CMK (cell line): ENCODE measurements around the gene NMT2.
A peak's percentile ranks its signal among the peaks of the same experiment; 100 is the strongest.

ENCODE experiments used
- DNase-seq: peaks from one replicate; pipeline ENCODE4 v3.0.0-alpha.2; 2010; ENCODE audit warnings: low read depth

NMT2 gene

DNA sequence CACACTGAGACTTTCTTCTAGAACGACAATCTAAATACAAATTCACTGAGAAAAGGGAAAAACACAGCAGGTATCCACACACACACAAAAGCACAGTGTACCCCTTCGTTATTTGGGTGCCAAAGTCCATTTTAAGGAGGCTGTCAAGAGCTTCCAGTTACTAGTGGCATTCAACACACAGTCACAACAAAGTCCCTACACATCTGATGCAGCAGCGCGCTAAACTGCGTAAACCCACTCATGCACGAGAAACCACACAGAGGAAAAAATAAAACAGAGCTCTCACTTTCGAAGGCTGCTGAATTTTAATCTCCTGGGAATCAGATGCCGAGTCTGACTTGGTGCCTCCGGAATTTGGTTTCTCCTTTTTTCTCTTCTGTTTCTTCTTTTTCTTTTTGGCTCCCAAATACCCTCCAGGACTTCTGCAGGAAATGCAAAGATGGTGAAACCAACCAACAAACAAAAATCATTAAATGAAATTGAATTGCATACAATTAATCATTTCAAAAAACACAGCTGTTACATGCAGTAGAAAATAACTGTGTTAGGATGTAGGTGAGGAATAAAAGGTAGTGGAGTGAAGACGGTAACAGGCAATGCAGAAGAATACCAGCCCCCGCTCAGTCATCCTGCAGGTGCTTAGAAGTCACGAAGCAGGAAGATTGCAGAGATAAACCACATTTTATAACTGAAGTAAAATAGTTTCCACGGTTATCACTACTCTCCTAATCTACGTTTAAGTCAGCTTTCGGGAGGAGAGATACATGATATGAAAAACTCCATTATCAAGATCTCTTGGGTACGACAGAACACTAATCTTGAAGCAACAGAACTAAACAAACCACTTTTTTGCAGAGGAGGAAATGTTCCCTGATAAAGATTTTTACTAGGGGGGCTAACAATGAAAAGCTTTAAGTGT is 27.1 kb downstream of the NMT2 start:
- DNase-seq: no peak

DNA sequence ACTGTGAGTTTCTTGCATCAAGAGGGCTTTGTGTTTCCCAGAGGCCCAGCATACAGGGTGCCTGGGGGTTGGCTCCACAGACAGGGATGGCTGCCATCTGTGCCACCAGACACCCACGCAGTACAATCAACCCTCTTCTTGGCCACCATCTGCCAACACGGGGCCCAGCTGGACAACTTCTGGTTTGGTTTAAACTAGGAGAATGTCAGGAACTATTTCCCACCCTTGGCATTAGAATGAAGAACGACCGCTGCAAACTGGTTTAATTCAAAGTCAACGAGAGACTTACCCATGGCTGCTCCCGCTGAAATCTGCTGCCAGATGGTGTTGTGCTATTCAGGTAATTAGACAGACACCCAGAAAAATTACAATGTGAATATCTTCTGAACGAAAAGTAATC is 27.8 kb downstream of the NMT2 start:
- DNase-seq: no peak

DNA sequence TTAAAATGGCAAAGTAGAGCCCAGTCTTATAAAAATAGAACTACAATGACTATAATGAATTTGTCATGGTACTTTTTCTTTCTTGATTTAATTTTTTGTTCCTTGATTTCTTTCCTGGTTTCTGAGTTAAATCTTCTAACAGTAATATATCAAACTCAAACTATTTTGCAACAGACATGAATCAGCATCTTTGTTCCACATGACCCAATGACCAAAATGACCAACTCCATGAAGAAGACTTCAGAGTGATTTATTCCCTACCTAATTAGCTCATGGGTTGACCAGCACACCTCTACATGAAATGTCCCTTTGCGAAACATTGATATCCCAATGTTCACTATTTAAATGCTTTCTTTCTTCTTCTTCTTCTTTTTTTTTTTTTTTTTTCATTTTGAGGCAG is 30.9 kb downstream of the NMT2 start:
- no peak for DNase-seq

DNA sequence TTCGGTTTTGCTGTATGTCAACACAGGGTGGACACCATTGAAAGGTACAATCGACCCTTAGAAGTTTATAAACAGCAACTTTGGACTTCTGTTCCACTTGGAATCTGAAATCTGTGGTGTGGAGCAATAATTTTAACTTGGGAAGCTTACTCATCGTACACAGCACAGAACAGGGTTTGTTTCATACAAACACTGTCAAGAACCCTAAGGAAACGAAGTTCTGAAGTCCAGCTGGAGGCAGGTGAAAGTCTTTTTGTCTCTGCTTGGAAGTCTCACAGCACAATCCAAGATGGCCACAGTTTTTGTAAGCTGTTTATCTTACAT is 31.5 kb downstream of the NMT2 start:
- no peak for DNase-seq

DNA sequence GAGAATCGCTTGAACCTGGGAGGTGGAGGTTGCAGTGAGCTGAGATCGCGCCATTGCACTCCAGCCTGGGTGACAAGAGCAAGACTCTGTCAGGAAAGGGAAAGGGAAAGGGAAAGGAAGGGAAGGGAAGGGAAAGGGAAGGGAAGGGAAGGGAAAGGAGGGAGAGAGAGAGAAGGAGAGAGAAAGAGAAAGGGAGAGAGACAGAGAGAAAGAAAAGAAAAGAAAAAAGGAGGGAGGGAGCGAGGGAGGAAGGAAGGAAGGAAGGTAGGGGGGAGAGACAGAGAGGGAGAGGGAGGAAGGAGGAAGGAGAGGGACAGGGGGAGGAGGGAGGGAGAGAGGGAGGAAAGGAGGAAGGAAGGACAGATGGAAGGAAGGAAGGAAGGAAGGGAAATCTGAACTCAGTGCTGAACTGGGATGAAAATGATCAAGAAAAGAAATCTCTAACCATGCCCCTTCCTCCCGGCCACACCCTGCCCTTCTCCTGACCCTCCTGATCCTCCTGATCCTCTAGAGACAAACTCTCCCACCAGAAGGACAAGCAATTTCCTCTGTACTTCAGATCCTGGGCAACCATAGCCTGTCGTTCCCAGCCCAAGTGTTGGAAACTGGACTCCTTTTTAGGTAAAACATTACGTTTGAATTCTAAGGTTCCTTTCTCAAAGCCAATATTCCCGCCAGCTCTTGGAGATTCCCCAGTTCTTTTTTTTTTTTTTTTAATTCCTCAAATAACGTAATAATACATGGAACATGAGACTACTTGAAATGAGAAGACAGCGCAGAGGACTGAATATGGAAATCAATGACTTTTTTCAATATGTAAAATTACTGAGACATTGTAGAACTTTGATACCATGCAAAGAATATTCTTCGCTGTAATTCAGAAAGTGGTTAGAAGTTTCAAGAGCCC is 32.1 kb downstream of the NMT2 start:
- DNase-seq: no peak

DNA sequence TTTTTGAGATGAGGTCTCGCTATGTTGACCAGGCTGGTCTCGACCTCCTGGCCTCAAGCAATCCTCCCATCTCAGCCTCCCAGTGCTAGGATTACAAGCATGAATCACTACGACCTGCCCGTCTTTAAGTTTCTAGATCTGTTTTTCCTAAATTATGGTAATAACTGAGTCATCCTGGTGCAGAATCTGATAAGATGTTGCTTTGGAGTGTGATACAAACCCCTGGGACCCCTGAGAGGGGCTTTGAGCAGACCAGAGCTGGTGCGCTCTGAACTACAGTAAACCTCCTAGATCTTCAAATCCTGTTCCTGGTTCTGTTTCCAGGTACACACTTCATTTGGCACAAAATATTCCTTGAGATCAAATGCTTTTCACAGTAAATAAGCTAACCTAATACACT is 37.2 kb downstream of the NMT2 start:
- no peak for DNase-seq

DNA sequence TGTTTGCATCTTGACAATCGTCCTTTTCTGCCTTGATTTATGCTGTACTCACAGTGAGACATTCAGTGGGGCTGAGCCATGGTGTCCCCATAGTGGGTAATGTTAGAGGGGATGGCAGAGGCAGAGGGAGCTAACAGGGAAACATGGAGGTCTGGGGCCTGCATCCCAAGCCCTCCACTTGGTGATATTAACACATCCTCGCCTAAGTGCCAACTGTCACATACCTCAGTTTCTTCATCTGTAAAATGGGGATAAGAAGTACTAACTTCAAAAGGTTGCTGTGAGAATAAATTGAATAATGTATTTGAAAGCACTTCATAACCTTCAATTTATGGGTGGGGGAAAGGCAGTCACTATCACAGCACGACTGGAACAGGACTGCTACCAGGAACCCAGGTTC is 43.6 kb downstream of the NMT2 start:
- DNase-seq: no peak

DNA sequence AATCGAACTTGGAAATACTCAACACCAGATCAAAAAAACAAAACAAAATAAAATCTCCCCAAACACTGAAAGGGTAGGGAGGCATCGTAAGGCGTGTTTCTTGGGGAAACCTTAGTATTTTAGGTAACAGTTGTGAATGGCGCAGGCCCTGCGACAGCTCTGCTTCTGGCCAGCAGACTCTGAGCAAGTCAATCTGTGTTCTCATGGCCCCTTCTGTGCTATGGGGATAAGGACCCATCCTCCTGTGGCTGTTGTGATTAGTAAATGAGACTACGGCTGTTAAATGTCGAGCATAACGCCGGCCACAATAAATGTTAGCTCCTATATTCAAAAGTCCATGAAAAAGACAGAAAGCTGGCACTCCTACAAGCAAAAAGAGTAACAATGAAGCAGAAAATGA is 44.3 kb downstream of the NMT2 start:
- no peak for DNase-seq

DNA sequence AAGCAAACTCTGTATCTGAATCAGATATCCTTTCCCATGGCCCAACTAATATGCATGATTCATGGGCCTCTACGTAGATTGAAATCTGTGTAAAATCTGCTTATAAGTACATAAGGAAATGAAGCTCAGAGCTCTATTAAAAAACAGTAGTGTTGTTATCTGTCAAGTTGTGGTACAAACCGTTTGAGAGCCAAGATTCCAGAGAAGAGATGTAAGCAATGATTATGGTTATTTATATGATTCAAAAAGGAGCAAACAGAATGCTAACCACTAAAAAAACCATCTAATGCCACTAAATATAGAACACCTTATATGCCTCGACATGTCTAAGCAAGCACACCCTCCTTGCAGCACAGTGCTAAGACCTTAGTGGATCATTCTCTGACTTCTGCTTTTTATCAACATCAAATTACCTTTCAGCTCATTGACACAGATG is 44.7 kb downstream of the NMT2 start:
- no peak for DNase-seq

DNA sequence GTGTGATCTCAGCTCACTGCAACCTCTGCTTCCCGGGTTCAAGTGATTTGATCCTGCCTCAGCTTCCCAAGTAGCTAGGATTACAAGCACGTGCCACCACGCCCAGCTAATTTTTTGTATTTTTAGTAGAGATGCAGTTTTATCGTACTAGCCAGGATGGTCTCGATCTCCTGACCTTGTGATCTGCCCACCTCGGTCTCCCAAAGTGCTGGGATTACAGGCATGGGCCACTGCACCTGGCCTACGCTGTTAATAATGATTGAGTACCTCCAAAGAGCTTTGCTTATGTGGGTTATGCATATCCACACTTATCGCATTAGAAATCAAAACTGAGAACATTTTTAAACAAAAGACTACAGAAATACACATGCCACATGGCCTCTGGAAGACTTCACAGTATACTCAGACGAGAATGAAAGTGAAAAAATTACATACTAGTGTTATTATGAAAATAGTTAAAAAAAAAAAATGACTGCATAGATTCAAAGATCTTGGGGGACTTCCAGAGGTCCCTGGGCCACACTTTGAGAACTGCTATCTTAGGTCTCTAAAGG is 45.9 kb downstream of the NMT2 start:
- no peak for DNase-seq

DNA sequence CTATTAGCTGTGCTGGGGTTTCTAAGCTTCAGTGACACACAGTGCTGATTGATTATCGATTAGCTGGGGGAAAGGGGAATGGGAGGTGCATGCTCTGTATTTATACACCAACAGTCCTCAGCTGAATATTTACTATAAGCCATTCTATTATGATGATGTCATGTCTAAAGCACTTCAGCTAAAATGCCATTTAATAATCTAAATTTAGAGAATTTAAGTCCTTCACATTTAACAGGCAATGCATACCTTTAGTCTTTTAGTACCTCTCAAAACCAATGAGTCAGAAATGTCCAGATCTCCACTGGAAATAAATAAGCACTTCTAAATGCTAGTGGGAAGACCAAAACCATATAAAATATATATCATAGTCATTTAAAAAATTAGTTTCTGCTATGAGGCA is 46.8 kb downstream of the NMT2 start:
- DNase-seq: no peak

DNA sequence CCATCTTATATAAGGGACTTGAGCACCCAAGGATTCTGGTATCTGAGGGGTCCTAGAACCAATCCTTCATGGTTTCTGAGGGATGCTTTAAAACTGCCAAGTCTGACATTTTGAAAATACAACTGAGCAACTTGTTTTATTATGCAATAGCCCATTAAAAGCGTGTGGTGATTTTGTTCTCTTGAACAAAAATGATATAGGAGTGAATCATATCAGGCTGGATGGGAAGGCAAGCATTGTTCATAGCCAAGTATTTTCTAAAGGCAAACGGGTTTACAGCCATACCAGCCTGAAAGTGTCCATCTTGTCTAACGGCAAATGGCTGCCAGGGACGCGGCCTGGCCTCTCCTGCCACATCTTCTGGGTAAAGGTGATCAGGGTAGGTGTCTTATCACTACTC is 48.0 kb downstream of the NMT2 start:
- no peak for DNase-seq

DNA sequence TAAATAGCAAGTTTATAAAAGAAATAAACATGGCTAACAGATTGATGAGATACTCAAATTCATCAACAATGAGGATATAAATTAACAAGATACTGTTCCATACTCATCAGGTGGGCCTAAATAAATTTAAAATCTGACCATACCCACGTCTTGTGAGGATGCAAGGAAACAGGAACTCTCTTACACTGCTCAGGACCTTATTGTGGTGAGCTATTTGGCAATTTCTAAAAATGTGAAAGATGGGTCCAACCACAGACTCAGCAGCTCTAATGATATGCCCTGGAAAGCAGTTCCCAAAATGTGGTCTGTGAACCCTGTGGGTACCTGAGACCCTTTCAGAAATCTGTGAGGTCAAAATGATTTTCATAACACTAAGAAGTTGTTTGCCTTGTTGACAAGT is 49.9 kb downstream of the NMT2 start:
- DNase-seq: no peak

DNA sequence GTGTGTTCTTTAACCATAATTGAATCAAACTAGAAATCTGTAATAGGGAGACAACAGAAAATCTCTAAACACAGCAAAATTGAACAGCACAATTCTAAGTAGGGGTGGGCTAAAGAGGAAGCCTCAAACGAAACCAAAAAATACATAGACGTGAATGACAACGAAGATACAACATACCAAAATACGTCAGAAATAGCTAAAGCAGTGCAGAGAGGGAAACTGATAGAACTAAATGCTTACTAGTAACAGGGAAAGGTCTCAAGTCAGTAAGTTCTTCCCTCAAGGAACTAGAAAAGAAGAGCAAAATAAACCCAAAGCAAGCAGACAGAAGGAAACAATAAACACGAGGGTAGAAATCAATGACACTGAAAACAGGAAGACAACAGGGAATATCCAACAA is 52.3 kb downstream of the NMT2 start:
- DNase-seq: no peak

DNA sequence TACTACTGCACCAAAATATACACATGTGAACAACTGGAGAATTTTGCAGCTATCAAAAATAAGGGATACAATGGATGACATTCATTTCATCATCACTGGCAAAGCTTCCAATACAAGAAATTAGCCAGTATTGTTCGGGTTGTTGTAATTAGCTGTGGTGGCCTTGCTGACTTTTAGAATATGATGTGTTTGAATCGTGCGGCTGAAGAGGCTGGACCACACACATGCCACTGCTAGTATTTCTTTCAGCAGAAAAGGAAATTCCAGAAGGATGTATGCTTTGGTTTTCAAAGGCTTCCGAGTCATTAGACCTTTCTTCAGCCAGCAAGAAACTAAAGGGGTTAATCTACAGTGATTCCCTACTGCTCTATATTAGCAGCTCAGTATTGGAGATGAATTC is 54.7 kb downstream of the NMT2 start:
- DNase-seq: no peak

DNA sequence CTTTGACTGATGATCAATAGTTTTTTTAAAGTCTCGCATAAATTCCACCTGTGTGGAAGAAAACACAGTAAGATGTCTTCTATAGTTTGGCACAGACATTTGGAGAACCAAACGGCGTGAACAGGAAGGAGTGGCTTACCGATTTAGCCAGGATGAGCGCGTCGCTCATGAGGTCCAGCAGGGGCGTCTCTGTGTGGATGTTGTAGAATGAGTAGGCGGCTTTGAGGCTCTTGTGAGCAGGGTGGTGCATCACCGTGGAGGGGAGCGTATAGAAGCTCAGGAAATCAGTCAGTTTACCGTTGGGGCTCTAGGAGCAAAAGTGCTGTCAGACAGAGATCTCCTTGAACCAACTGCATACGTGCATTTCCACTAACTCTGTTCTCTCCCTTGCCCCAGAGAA is 55.8 kb downstream of the NMT2 start:
- DNase-seq: no peak

DNA sequence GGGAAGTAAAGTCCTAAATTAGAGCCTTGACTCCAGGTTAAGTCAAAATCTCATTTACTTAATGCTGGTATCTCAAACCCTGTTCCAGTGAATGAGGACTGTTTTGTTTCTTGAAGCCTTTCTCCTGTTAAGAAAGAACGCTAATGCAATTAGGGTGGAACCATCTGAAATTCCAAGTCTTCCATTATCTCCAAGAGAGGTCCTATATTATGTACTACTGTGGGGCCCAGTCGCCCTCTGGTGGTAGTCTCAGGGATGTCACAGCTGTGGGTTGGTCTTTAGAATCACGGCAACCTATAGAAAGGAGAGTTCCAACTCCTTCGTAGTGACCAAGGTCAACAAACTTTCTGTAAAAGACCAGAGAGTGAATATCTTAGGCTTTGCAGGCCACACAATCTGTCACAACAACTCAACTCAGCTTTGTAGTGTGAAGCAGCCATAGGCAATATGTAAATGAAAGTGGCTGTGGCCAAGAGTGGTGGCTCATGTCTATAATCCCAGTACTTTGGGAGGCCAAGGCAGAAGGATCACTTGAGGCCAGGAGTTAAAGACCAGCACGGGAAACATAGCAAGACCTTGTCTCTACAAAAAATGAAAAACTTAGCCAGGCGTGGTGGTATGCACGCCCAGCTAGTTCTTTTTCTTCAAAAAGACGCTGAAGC is 62.0 kb downstream of the NMT2 start:
- no peak for DNase-seq

DNA sequence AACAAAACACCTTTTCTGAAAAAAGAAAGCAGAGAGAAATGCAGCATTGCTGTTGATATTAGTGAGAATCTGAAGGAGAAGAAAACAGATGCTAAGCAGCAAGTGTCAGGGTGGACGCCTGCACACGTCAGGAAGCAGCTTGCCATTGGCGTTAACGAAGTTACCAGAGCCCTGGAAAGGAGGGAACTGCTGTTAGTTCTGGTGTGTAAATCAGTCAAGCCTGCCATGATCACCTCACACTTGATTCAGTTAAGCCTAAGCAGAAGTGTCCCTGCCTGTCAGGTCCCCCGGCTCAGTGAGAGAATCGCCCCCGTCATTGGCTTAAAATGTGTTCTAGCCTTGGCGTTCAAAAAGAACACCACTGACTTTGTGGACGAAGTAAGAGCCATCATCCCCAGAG is 65.0 kb downstream of the NMT2 start:
- DNase-seq: no peak

DNA sequence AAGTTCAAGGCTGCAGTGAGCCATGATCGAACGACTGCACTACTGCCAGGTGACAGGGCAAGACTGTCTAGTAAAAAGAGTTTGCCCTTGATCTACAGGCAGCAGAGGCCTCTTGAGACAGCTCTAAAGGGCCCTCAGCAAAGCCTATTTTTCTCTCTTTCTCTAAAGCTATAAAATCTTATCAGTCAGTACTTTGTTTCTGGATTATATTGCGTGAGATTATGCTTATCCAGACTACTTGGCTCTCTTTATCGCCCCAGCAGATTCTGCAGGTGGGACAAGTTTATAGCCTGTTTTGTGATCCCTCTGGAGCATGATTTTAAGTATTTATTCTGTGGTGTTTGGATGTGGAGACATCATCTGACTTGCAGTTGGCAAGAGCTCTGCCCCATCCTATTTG is 68.6 kb downstream of the NMT2 start:
- no peak for DNase-seq

DNA sequence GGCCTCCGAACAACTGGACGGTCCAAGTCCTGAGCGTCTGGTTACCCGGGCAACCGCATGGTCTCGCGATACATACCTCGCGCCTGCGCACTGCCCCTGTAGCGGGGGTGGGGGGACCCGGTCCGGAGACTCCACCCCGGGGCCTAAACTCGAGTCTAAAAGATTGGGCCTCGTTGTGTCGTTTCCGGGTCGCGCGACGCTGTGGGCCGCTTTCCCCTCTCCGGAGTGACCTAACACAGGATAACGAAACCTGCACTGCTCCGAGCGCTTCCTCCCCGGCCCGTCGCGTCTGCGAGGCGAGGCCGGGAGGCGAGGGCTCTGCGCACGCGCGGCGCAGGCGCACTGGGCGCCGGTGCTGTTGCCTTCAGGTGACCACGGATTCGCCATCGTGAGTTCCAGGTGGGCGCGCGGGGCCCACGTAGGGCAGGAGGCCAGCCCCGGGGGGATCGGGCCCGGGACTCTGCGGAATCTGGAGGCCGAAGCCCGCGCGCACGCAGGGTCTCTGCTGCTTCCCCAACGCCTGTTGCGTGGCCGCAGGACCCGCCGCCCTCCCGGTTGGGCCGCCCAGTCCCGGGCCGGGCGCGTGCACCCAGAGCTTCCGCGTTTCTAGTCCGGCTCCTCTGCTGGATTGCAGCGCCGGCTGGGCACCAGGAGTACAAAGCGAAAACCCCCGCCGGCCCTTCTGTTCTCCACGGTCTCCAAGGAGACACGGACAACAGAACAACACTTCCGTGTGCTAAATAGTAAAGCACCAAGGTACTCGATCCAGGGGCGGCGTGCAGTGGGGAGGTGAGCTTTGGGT is 71.3 kb downstream of the NMT2 start, which contains the start of gene RPP38:
Gene RPP38 (plus strand): TSS at position 345 of the 802 bp plus-strand sequence. CDS start 5,960 bp downstream, outside the sequence.
- DNase-seq: peak; percentile 77

DNA sequence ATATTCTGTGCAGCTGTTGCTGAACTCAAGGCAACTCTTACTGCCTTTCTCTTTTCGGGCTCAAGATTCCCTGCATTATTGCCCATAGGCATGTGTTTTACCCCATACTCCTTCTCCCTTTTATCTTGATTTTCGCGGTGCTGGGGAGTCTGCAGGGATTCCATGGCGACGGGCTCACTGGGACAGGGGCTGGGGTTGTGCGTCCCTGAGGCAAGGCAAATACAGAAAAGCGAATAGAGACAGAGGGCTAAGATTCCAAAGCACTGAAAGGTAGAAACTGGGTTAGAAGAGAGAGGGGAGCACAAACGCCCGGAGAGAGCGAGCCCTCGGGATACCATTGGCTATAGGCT is 71.9 kb downstream of the NMT2 start:
- DNase-seq: no peak
